B cell (primary cell): ENCODE data around the gene TENM3. TPM values are rescaled to one million over a fixed set of nuclear protein-coding genes. Genes with fewer than 3 reads are reported as not detected.

Experiments used
- ATAC-seq: fragments of 200-7000 bp; cut with Tn5 transposase; one replicate; pipeline ENCODE4 v1.10.0; 2021; ENCODE audit warnings: low read depth, mild to moderate bottlenecking, moderate number of reproducible peaks, moderate library complexity
- CTCF ChIA-PET: fragments of 350-600 bp; sonication (Branson Sonifier 250); formaldehyde crosslinking; loops from one replicate; lab custom pipeline; 2021; ENCODE audit warnings: antibody characterized with exemption, inconsistent platforms; lab: Charles Lee
- POLR2A ChIA-PET: fragments of 350-600 bp; sonication (Branson Sonifier 250); formaldehyde crosslinking; loops from one replicate; lab custom pipeline; 2021; ENCODE audit warnings: antibody characterized with exemption; lab: Charles Lee
- DNase-seq: peaks from one replicate; pipeline ENCODE4 v3.0.0; 2013
- H2AFZ ChIP-seq: 2 replicates; pipeline ENCODE4 v1.6.1; 2012; ENCODE audit warnings: mild to moderate bottlenecking, low read depth, low read length; ENCODE audit not compliant: insufficient read depth, poor library complexity, severe bottlenecking
- H3K27ac ChIP-seq, 2 donors: 1 replicate in 1 of 2; 2 replicates in 1 of 2; pipeline ENCODE4 v1.5.1; 2012 to 2013; ENCODE audit warnings: low read length in 2 of 2, mild to moderate bottlenecking in 2 of 2, moderate library complexity in 1 of 2
- H3K27me3 ChIP-seq, 4 experiments: fragments of 200-600 bp in 1 of 4; sonication (generic) in 1 of 4; replicated peaks in 1 of 4; 1 replicate in 2 of 4; 2 replicates in 2 of 4; pipeline versions ENCODE4 v1.6.1 to v1.7.0; 2013 to 2016; ENCODE audit warnings: low read length in 3 of 4, mild to moderate bottlenecking in 2 of 4, mixed read lengths in 1 of 4, moderate library complexity in 1 of 4; ENCODE audit not compliant: insufficient read depth in 4 of 4, control insufficient read depth in 3 of 4; ENCODE audit errors: control extremely low read depth in 1 of 4
- H3K36me3 ChIP-seq, 2 experiments: replicated peaks in 1 of 2; 1 replicate in 1 of 2; 2 replicates in 1 of 2; pipeline versions ENCODE4 v1.6.1 to v1.7.1; 2013; ENCODE audit warnings: low read length in 1 of 2; ENCODE audit not compliant: insufficient read depth in 2 of 2, control insufficient read depth in 1 of 2; ENCODE audit errors: control extremely low read depth in 1 of 2, extremely low read depth in 1 of 2
- H3K4me1 ChIP-seq, 2 donors: fragments of 200-600 bp in 1 of 2; sonication (generic) in 1 of 2; 1 replicate in 1 of 2; 2 replicates in 1 of 2; pipeline versions ENCODE4 v1.5.1 to v1.6.1; 2013 to 2017; ENCODE audit warnings: low read length in 2 of 2; ENCODE audit not compliant: control insufficient read depth in 2 of 2, insufficient read depth in 2 of 2
- H3K4me2 ChIP-seq: replicated peaks from 2 replicates; pipeline ENCODE3; 2012; ENCODE audit warnings: mild to moderate bottlenecking, low read depth, low read length; ENCODE audit not compliant: poor library complexity, severe bottlenecking
- H3K4me3 ChIP-seq, 5 experiments: fragments of 200-600 bp in 1 of 5; sonication (generic) in 1 of 5; 1 replicate in 3 of 5; 2 replicates in 2 of 5; pipeline versions ENCODE4 v1.5.1 to v1.7.0; 2011 to 2016; ENCODE audit warnings: low read length in 4 of 5, mild to moderate bottlenecking in 4 of 5, low read depth in 2 of 5, control low read depth in 1 of 5, moderate library complexity in 1 of 5; ENCODE audit not compliant: insufficient read depth in 1 of 5; ENCODE audit errors: control extremely low read depth in 1 of 5, extremely low read depth in 1 of 5
- H3K79me2 ChIP-seq: fragments of 200-600 bp; sonication (generic); one replicate; pipeline ENCODE4 v1.6.0; 2016; ENCODE audit warnings: low read length; ENCODE audit not compliant: control insufficient read depth, insufficient read depth
- H3K9ac ChIP-seq: fragments of 200-600 bp; sonication (generic); 2 replicates; pipeline ENCODE4 v1.6.1; 2017; ENCODE audit warnings: mild to moderate bottlenecking, low read length, moderate library complexity
- H3K9me3 ChIP-seq, 3 donors: one replicate each; pipeline versions ENCODE4 v1.6.1 to v1.7.1; 2013; ENCODE audit warnings: low read length in 2 of 3; ENCODE audit not compliant: control insufficient read depth in 2 of 3, insufficient read depth in 1 of 3; ENCODE audit errors: control extremely low read depth in 1 of 3
- H4K20me1 ChIP-seq: 2 replicates; pipeline ENCODE4 v1.6.0; 2012; ENCODE audit warnings: mild to moderate bottlenecking, low read length; ENCODE audit not compliant: insufficient read depth, control insufficient read depth, poor library complexity, severe bottlenecking
- H3K27ac Mint-ChIP-seq: one replicate; pipeline ENCODE4 v1.8.0; 2021; ENCODE audit warnings: mixed read lengths
- H3K27me3 Mint-ChIP-seq: one replicate; pipeline ENCODE4 v1.8.0; 2021; ENCODE audit warnings: mixed read lengths
- H3K4me1 Mint-ChIP-seq: one replicate; pipeline ENCODE4 v1.8.0; 2021; ENCODE audit warnings: mixed read lengths
- H3K4me3 Mint-ChIP-seq: one replicate; pipeline ENCODE4 v1.8.0; 2021; ENCODE audit warnings: mixed read lengths
- H3K9me3 Mint-ChIP-seq: one replicate; pipeline ENCODE4 v1.8.0; 2022; ENCODE audit warnings: mixed read lengths; ENCODE audit not compliant: insufficient read depth
- EZH2 ChIP-seq: IDR thresholded peaks from 2 replicates; pipeline ENCODE4 v1.6.1; 2012; ENCODE audit warnings: borderline replicate concordance, low read depth, mild to moderate bottlenecking, moderate library complexity, low read length; ENCODE audit not compliant: insufficient read depth, poor library complexity, severe bottlenecking
- WGBS: methylation state at CpG from one replicate; pipeline ENCODE4 v1.1.5; 2013; ENCODE audit warnings: missing lambda C conversion rate; ENCODE audit not compliant: insufficient coverage; 5-methylcytosine and 5-hydroxymethylcytosine counted together
- intact Hi-C: fragments of 100-400 bp; cut with micrococcal nuclease; formaldehyde crosslinking; loops from one replicate; pipeline ENCODE4 v1.10.0; 2022
- polyA plus RNA-seq: library from polyadenylated mRNA; depleted of rRNA; stranded (reverse); fragments of >200 nt; gene quantifications from 2 replicates; pipeline ENCODE4 v1.2.3, GENCODE V29; 2012
- total RNA-seq, 2 donors: library from RNA; stranded (reverse); fragments of 120-200 nt in 1 of 2; gene quantifications; 1 replicate in 1 of 2; 2 replicates in 1 of 2; pipeline versions ENCODE4 v1.2.3 to v1.2.4, GENCODE V29; 2013 to 2022
- TF ChIP-seq, protein P1 (sequence below): fragments of 200-600 bp; IDR thresholded peaks from one replicate; pipeline ENCODE4 v1.8.0; 2022; ENCODE audit warnings: antibody characterized with exemption, mild to moderate bottlenecking

The TENM3 gene
- total and polyA plus RNA-seq, 2 donors (not counting 1 experiment from before 2014, with no cell fraction given) = not detected

GRCh38 chr4:182213004-182213403 lies 30.2 kb upstream of the TENM3 start:
- ChIA-PET CTCF (no interaction called here), POLR2A (no interaction called here)
- H3K9me3 ChIP-seq = peaks cover 0 to 5% (median 0%) of the 10 kb centered on the region in 3 donors
- H4K20me1 ChIP-seq = no peaks in the 10 kb centered on the region
- H3K4me1 Mint-ChIP-seq = no peaks in the 10 kb centered on the region
- no peak for ATAC-seq
- peaks cover 3% of the 10 kb centered on the region for H3K9me3 Mint-ChIP-seq
- no peaks in the 10 kb centered on the region for H3K4me1 ChIP-seq
- WGBS = no CpG with 5 or more reads among the region's 1 CpG
- no peak overlapping the region for H3K27ac ChIP-seq
- H3K27me3 ChIP-seq = no peaks in the 10 kb centered on the region
- no peak for DNase-seq
- no peak overlapping the region for H2AFZ ChIP-seq
- no peak overlapping the region for H3K27ac Mint-ChIP-seq
- H3K4me3 ChIP-seq = no peak overlapping the region
- no peaks in the 10 kb centered on the region for H3K79me2 ChIP-seq
- TF ChIP-seq EZH2 = no peak
- TF ChIP-seq, protein P1, sequence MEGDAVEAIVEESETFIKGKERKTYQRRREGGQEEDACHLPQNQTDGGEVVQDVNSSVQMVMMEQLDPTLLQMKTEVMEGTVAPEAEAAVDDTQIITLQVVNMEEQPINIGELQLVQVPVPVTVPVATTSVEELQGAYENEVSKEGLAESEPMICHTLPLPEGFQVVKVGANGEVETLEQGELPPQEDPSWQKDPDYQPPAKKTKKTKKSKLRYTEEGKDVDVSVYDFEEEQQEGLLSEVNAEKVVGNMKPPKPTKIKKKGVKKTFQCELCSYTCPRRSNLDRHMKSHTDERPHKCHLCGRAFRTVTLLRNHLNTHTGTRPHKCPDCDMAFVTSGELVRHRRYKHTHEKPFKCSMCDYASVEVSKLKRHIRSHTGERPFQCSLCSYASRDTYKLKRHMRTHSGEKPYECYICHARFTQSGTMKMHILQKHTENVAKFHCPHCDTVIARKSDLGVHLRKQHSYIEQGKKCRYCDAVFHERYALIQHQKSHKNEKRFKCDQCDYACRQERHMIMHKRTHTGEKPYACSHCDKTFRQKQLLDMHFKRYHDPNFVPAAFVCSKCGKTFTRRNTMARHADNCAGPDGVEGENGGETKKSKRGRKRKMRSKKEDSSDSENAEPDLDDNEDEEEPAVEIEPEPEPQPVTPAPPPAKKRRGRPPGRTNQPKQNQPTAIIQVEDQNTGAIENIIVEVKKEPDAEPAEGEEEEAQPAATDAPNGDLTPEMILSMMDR = no peak
- no peaks in the 10 kb centered on the region for H3K36me3 ChIP-seq
- no peak overlapping the region for H3K9ac ChIP-seq
- no peaks in the 10 kb centered on the region for H3K27me3 Mint-ChIP-seq
- no peak overlapping the region for H3K4me2 ChIP-seq
- H3K4me3 Mint-ChIP-seq = no peak overlapping the region
- intact Hi-C loops = no loop called here

- H3K9ac ChIP-seq = no peak overlapping the region
- H3K9me3 ChIP-seq = peaks cover 0 to 3% (median 0%) of the 10 kb centered on the region in 3 donors
- H3K27me3 ChIP-seq = no peaks in the 10 kb centered on the region
- H3K79me2 ChIP-seq = no peaks in the 10 kb centered on the region
- no peak overlapping the region for H3K27ac ChIP-seq
- no peaks in the 10 kb centered on the region for H3K36me3 ChIP-seq
- H3K4me1 Mint-ChIP-seq = no peaks in the 10 kb centered on the region
- H3K4me3 Mint-ChIP-seq = no peak overlapping the region
- no peak for DNase-seq
- no peak overlapping the region for H3K27ac Mint-ChIP-seq
- WGBS = no CpG with 5 or more reads among the region's 3 CpGs
- no peak for ATAC-seq
- ChIA-PET CTCF (no interaction called here), POLR2A (no interaction called here)
- H3K27me3 Mint-ChIP-seq = no peaks in the 10 kb centered on the region
- H3K4me3 ChIP-seq = no peak overlapping the region
- intact Hi-C loops = no loop called here
- H3K9me3 Mint-ChIP-seq = no peaks in the 10 kb centered on the region
- no peaks in the 10 kb centered on the region for H3K4me1 ChIP-seq
- no peak overlapping the region for H3K4me2 ChIP-seq
- no peaks in the 10 kb centered on the region for H4K20me1 ChIP-seq
- H2AFZ ChIP-seq = no peak overlapping the region
- TF ChIP-seq, protein P1 = no peak
- TF ChIP-seq EZH2 = no peak
Measured at GRCh38 chr4:182215148-182215547, 28.1 kb upstream of the TENM3 start.
